H1 (cell line): ENCODE data around the gene PPARD.

Experiments used
- EP300 ChIP-seq, 2 experiments: IDR thresholded peaks; 1 replicate in 1 of 2; 2 replicates in 1 of 2; pipeline ENCODE4 v1.6.1; 2011 to 2012; ENCODE audit warnings: low read depth in 2 of 2, low read length in 2 of 2, mild to moderate bottlenecking in 2 of 2, borderline replicate concordance in 1 of 2, inconsistent platforms in 1 of 2, moderate library complexity in 1 of 2
- EZH2 ChIP-seq: fragments of 200-600 bp; sonication (generic); IDR thresholded peaks from 2 replicates; pipeline ENCODE4 v1.7.1; 2012; ENCODE audit warnings: low read depth, mild to moderate bottlenecking, moderate library complexity, low read length, inconsistent platforms; ENCODE audit not compliant: severe bottlenecking
- JUN ChIP-seq: IDR thresholded peaks from 2 replicates; pipeline ENCODE4 v1.6.1; 2011; ENCODE audit warnings: low read depth, mild to moderate bottlenecking, improper control_type of control experiment, low read length
- KDM1A ChIP-seq: fragments of 200-600, 300-600 bp; sonication (generic); IDR thresholded peaks from 2 replicates; pipeline ENCODE4 v1.7.1; 2016; ENCODE audit warnings: mild to moderate bottlenecking, low read length, borderline replicate concordance
- POLR2AphosphoS5 ChIP-seq: IDR thresholded peaks from 2 replicates; pipeline ENCODE4 v1.6.1; 2011; ENCODE audit warnings: low read depth, low read length
- RNF2 ChIP-seq: fragments of 200-900, 300-1000 bp; sonication (generic); IDR thresholded peaks from 2 replicates; pipeline ENCODE4 v1.7.1; 2016; ENCODE audit warnings: borderline replicate concordance, low read depth, mild to moderate bottlenecking, antibody characterized with exemption, low read length; ENCODE audit not compliant: poor library complexity, severe bottlenecking; ENCODE audit errors: missing control alignments
- RXRA ChIP-seq: IDR thresholded peaks from 2 replicates; pipeline ENCODE4 v1.6.1; 2011; ENCODE audit warnings: low read depth, mild to moderate bottlenecking, low read length, moderate library complexity; ENCODE audit not compliant: insufficient read depth
- SP4 ChIP-seq: IDR thresholded peaks from 2 replicates; pipeline ENCODE4 v1.6.1; 2012; ENCODE audit warnings: low read length, inconsistent platforms
- TAF1 ChIP-seq: IDR thresholded peaks from 2 replicates; pipeline ENCODE4 v1.6.1; 2011; ENCODE audit warnings: mild to moderate bottlenecking, low read depth, low read length
- YY1 ChIP-seq: IDR thresholded peaks from 2 replicates; pipeline ENCODE4 v1.6.1; 2011; ENCODE audit warnings: low read depth, mild to moderate bottlenecking, low read length
- TF ChIP-seq, protein P1 (sequence below), 3 experiments: IDR thresholded peaks; 1 replicate in 2 of 3; 2 replicates in 1 of 3; pipeline versions ENCODE4 v1.5.1 to v1.6.1; 2011; ENCODE audit warnings: low read length in 3 of 3, mild to moderate bottlenecking in 3 of 3, inconsistent platforms in 2 of 3, low read depth in 1 of 3, moderate library complexity in 1 of 3; ENCODE audit not compliant: insufficient read depth in 1 of 3; ENCODE audit errors: control extremely low read depth in 1 of 3
- TF ChIP-seq, protein P2 (sequence below): IDR thresholded peaks from 2 replicates; pipeline ENCODE4 v1.6.1; 2012; ENCODE audit warnings: inconsistent platforms
- TF ChIP-seq, protein P3 (sequence below): IDR thresholded peaks from 2 replicates; pipeline ENCODE4 v1.6.1; 2011; ENCODE audit warnings: low read length, improper control_type of control experiment
- TF ChIP-seq, protein P4 (sequence below): IDR thresholded peaks from 2 replicates; pipeline ENCODE4 v1.6.1; 2011; ENCODE audit warnings: low read depth, mild to moderate bottlenecking, low read length; ENCODE audit not compliant: insufficient read depth

DNA sequence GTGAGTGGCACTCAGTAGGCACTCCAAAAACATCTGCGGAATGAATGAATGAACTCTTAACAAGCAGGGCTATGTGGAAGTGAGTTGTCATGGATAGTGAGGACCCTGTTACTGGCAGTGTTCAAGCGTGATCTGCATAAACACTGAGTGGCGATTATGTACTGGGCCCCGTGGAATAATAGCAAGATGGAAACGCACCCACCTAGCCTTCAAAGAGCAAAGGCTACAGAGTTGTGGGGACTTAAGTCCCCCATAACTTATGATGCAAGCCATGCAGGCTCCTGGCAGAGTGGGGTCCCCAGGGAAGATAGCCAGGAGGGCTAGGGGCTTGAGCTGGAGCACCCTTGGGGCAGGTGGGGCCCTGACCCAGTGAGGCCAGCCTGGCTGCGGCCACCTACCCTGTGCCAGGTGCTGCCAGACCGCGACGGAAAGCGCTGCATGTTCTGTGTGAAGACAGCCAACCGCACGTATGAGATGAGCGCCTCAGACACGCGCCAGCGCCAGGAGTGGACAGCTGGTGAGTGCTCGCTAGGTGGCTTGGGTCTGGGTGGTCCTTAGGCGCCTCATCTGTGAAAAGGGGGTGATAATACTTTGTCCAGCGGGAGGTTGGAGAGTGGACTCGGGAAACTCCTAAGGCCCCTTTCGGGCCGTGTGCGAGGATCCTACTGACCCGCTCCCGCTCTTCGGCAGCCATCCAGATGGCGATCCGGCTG lies 24.7 kb upstream of the PPARD start:
- TF ChIP-seq, protein P1, sequence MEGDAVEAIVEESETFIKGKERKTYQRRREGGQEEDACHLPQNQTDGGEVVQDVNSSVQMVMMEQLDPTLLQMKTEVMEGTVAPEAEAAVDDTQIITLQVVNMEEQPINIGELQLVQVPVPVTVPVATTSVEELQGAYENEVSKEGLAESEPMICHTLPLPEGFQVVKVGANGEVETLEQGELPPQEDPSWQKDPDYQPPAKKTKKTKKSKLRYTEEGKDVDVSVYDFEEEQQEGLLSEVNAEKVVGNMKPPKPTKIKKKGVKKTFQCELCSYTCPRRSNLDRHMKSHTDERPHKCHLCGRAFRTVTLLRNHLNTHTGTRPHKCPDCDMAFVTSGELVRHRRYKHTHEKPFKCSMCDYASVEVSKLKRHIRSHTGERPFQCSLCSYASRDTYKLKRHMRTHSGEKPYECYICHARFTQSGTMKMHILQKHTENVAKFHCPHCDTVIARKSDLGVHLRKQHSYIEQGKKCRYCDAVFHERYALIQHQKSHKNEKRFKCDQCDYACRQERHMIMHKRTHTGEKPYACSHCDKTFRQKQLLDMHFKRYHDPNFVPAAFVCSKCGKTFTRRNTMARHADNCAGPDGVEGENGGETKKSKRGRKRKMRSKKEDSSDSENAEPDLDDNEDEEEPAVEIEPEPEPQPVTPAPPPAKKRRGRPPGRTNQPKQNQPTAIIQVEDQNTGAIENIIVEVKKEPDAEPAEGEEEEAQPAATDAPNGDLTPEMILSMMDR (IDR thresholded peaks at IDR 0.05; ENCODE audit: control extremely low read depth in 1 of 3, insufficient read depth in 1 of 3, low read depth in 1 of 3, low read length in 3 of 3), result no peak
- TF ChIP-seq, protein P2, sequence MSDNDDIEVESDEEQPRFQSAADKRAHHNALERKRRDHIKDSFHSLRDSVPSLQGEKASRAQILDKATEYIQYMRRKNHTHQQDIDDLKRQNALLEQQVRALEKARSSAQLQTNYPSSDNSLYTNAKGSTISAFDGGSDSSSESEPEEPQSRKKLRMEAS, result peak; percentile 64
- no peak for TF ChIP-seq SP4
- no peak for TF ChIP-seq YY1
- TF ChIP-seq POLR2AphosphoS5, result no peak
- no peak for TF ChIP-seq RXRA
- no peak for TF ChIP-seq RNF2
- no peak for TF ChIP-seq KDM1A
- TF ChIP-seq, protein P3, sequence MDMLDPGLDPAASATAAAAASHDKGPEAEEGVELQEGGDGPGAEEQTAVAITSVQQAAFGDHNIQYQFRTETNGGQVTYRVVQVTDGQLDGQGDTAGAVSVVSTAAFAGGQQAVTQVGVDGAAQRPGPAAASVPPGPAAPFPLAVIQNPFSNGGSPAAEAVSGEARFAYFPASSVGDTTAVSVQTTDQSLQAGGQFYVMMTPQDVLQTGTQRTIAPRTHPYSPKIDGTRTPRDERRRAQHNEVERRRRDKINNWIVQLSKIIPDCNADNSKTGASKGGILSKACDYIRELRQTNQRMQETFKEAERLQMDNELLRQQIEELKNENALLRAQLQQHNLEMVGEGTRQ, result no peak
- TF ChIP-seq JUN, result no peak
- TF ChIP-seq, protein P4, sequence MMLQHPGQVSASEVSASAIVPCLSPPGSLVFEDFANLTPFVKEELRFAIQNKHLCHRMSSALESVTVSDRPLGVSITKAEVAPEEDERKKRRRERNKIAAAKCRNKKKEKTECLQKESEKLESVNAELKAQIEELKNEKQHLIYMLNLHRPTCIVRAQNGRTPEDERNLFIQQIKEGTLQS, result no peak
- no peak for TF ChIP-seq EP300 (IDR thresholded peaks at IDR 0.05; ENCODE audit: borderline replicate concordance in 1 of 2, low read depth in 2 of 2, low read length in 2 of 2)
- peak; percentile 31 for TF ChIP-seq EZH2
- TF ChIP-seq TAF1, result no peak
